Skeletal muscle tissue (tissue), 4 donors: ENCODE data around the gene PALM. TPM values are rescaled to one million over a fixed set of nuclear protein-coding genes. Genes with fewer than 3 reads are reported as not detected.

Source experiments
- H3K27ac ChIP-seq: one replicate; pipeline ENCODE4 v1.7.0; 2013; ENCODE audit warnings: mild to moderate bottlenecking, low read depth, low read length, inconsistent platforms
- H3K27me3 ChIP-seq, 3 donors: one replicate each; pipeline ENCODE4 v1.7.0; 2013; ENCODE audit warnings: low read length in 3 of 3; ENCODE audit not compliant: control insufficient read depth in 3 of 3, insufficient read depth in 3 of 3
- H3K36me3 ChIP-seq, 3 donors: one replicate each; pipeline ENCODE4 v1.7.0; 2013; ENCODE audit warnings: low read length in 3 of 3; ENCODE audit not compliant: control insufficient read depth in 3 of 3, insufficient read depth in 3 of 3
- H3K4me1 ChIP-seq, 3 donors: one replicate each; pipeline ENCODE4 v1.7.0; 2013; ENCODE audit warnings: low read length in 3 of 3, mild to moderate bottlenecking in 3 of 3; ENCODE audit not compliant: control insufficient read depth in 3 of 3, insufficient read depth in 3 of 3
- H3K4me3 ChIP-seq, 3 donors: one replicate each; pipeline ENCODE4 v1.7.0; 2013; ENCODE audit warnings: low read length in 3 of 3
- H3K9ac ChIP-seq, 3 donors: one replicate each; pipeline ENCODE4 v1.7.0; 2013; ENCODE audit warnings: low read length in 3 of 3, mild to moderate bottlenecking in 3 of 3, moderate library complexity in 2 of 3, low read depth in 1 of 3
- H3K9me3 ChIP-seq, 3 donors: one replicate each; pipeline ENCODE4 v1.7.0; 2013; ENCODE audit warnings: low read length in 3 of 3; ENCODE audit not compliant: control insufficient read depth in 3 of 3
- total RNA-seq: library from RNA; depleted of rRNA; stranded (reverse); fragments of >200 nt; gene quantifications from one replicate; pipeline ENCODE4 v1.2.3, GENCODE V29; 2014
- donor health status: Osteomylitis.

PALM gene
- total RNA-seq, 1 donor from 2014 or later: 13.0 TPM

DNA sequence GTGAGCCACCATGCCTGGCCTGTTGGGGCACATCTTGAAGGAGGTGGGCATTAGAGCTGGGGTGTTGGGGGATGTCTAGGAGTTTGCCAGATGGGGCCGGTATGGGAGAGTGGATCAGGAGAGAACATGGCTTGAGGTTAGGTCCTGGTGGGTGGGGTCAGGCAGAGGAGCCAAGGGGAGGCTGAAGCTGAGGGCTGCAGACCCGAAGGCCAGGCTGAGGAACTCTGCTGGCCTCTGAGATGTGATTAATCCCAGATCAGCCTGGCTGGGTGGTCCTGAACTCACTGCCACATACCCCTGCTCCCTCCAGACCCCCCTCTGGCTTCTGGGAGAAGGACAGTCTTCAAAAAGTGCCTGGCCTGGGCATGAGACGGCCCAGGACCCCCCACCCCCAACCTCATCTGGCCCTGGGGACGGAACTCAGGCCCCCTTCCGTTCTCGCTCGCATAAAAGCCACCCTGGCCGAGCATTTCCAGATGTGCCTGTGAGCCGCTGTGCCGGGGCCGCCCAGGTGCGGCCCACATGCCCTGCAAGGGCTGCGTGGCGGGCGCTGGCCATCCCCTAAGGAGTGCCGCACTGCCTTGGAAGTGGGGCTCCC lies 29.8 kb upstream of the PALM start:
- no peaks in the 10 kb centered on the region for H3K36me3 ChIP-seq
- H3K9ac ChIP-seq: peak overlapping the region in 1 of 3 donors; percentile 62
- no peaks in the 10 kb centered on the region for H3K9me3 ChIP-seq
- peaks cover 13 to 20% (median 16%) of the 10 kb centered on the region in 3 donors for H3K27me3 ChIP-seq
- H3K27ac ChIP-seq: peak overlapping the region; percentile 61
- H3K4me1 ChIP-seq: peaks cover 22 to 29% (median 29%) of the 10 kb centered on the region in 3 donors
- peak overlapping the region in 1 of 3 donors; percentile 68 for H3K4me3 ChIP-seq

DNA sequence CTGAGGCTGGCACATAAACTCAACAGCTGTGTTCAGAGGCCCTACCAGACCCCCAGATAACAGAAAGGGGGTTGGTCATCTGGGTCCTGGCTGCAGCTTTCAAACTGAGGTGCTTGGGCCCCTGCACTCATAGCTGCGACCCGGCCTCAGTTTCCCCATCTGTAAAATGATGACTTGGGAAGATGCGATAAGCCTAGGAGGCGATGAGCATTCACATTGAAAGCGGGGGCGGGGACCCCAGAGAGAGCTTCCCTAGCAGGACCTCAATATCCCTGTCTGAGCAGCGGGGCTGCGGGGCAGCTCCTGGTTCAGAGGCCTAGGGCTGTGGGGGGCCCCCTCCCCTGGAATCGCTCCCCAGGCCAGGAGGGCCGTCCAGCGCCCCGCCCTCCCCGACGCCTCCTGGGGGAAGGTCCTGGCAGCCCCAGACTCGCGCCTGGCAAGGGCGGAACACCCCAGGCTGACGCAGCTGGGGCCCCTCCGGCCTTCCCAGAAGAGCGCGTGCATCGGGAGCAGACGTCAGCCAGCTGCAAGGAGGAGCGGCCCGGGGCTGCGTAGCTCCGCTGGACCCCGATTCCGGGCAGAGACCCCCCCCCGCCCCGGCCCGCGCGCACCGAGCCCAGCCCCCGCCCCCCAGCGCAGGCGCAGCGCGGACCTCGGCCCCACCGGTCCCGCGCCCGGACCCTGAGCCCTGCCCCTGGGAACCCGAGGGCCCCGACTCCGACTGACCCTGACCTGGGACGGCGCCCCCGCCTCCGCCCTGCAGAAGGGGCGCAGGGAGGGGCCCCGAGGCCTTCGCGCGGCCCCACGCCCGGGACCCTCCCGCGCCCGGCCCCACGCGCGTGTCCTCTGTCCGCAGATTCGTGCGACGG lies 29.1 kb upstream of the PALM start:
- Histone ChIP-seq H3K27me3 (peaks cover 10 to 17% (median 16%) of the 10 kb centered on the region in 3 donors), H3K27ac (peak overlapping the region; percentile 69), H3K36me3 (no peaks in the 10 kb centered on the region), H3K4me3 (peak overlapping the region in 2 of 3 donors; percentile 68 to 78), H3K9me3 (no peaks in the 10 kb centered on the region), H3K4me1 (peaks cover 17 to 29% (median 29%) of the 10 kb centered on the region in 3 donors), H3K9ac (peak overlapping the region; percentile 70 to 86 (median 70))

DNA sequence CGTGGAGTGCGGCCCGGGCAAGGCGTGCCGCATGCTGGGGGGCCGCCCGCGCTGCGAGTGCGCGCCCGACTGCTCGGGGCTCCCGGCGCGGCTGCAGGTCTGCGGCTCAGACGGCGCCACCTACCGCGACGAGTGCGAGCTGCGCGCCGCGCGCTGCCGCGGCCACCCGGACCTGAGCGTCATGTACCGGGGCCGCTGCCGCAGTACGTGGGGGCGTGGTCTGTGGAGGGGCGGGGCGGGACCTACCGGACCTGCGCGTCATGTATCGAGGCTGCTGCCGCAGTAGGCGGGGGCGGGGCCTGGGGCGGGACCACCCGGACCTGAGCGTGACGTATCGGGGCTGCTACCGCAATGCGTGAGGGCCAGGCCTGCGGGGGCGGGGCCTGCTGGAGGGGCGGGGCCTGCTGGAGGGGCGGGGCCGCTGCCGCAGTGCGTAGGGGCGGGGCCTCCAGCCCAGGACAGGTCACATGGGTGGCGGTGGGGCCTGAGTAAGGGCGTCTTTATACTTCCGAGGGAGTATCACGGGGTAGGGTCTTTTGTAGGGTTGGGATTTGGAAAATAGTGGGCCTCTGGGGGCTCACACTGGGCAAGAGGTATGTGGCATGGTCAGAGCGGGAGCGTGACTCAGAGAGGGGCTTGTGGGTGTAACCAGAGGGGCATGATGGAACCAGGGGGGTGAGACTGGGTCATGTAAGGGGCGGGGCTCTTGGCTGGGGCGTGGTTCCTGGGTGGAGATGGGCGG lies 28.3 kb upstream of the PALM start:
- Histone ChIP-seq H3K4me3 (peak overlapping the region; percentile 68 to 78 (median 70)), H3K27ac (peak overlapping the region; percentile 78), H3K9ac (peak overlapping the region; percentile 70 to 86 (median 70)), H3K9me3 (no peaks in the 10 kb centered on the region), H3K4me1 (peaks cover 13 to 28% (median 24%) of the 10 kb centered on the region in 3 donors), H3K36me3 (no peaks in the 10 kb centered on the region), H3K27me3 (peaks cover 5 to 9% (median 9%) of the 10 kb centered on the region in 3 donors)

DNA sequence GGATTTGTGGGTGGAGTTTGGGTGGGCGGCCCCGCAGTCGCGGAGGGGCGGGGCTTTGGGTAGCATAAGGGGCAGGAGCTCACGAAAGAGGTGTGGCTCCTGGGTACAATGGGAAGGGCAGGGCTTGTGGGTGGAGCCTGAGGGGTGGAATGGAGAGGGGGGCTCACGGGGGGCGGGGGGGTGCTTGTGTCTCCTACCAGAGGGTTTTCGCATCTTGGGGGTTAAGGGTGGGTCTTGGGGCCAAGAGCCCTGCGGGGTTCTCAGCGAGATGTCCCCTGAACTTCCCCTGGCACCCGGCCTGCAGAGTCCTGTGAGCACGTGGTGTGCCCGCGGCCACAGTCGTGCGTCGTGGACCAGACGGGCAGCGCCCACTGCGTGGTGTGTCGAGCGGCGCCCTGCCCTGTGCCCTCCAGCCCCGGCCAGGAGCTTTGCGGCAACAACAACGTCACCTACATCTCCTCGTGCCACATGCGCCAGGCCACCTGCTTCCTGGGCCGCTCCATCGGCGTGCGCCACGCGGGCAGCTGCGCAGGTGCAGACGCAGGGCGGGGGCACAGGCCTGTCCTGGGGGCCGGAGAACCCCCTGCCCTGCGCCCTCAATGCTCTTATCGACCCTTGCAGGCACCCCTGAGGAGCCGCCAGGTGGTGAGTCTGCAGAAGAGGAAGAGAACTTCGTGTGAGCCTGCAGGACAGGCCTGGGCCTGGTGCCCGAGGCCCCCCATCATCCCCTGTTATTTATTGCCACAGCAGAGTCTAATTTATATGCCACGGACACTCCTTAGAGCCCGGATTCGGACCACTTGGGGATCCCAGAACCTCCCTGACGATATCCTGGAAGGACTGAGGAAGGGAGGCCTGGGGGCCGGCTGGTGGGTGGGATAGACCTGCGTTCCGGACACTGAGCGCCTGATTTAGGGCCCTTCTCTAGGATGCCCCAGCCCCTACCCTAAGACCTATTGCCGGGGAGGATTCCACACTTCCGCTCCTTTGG lies 27.4 kb upstream of the PALM start:
- H3K27ac ChIP-seq: peak overlapping the region; percentile 78
- H3K4me3 ChIP-seq: peak overlapping the region in 2 of 3 donors; percentile 63 to 77
- peaks cover 4 to 5% (median 4%) of the 10 kb centered on the region in 3 donors for H3K27me3 ChIP-seq
- no peaks in the 10 kb centered on the region for H3K36me3 ChIP-seq
- peak overlapping the region in 1 of 3 donors; percentile 39 for H3K9ac ChIP-seq
- H3K9me3 ChIP-seq: no peaks in the 10 kb centered on the region
- H3K4me1 ChIP-seq: peaks cover 10 to 24% (median 19%) of the 10 kb centered on the region in 3 donors

DNA sequence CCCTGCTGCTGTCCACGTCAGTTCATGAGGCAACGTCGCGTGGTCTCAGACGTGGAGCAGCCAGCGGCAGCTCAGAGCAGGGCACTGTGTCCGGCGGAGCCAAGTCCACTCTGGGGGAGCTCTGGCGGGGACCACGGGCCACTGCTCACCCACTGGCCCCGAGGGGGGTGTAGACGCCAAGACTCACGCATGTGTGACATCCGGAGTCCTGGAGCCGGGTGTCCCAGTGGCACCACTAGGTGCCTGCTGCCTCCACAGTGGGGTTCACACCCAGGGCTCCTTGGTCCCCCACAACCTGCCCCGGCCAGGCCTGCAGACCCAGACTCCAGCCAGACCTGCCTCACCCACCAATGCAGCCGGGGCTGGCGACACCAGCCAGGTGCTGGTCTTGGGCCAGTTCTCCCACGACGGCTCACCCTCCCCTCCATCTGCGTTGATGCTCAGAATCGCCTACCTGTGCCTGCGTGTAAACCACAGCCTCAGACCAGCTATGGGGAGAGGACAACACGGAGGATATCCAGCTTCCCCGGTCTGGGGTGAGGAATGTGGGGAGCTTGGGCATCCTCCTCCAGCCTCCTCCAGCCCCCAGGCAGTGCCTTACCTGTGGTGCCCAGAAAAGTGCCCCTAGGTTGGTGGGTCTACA lies 25.9 kb upstream of the PALM start:
- Histone ChIP-seq H3K9ac (no peak overlapping the region), H3K36me3 (no peaks in the 10 kb centered on the region), H3K4me3 (no peak overlapping the region), H3K9me3 (no peaks in the 10 kb centered on the region), H3K4me1 (peaks cover 8 to 14% (median 8%) of the 10 kb centered on the region in 3 donors), H3K27me3 (no peaks in the 10 kb centered on the region), H3K27ac (no peak overlapping the region)

DNA sequence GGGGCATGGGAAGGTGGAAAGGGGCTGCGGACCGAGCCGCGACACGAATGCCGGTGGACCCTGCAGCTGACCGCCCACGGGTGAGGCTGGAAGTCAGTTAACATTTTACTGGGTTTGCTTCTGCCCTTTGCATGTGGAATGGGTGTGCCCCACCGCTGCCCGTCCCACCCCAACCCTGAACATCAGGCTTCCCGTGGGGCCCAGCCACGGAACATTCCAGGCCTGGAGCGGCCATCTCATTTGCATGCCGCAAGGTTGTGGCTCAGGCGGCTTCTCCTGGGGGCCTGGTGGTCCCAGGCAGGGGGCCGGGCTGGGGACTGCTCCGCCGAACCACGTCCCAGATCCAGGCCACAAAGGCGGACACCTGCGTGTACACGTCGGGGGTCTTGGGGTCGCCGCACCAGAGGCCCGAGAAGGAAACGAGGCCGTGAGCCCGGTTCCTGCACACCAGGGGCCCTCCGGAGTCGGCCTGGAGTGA lies 23.2 kb upstream of the PALM start:
- Histone ChIP-seq H3K4me3 (no peak overlapping the region), H3K9ac (no peak overlapping the region), H3K27me3 (peaks cover 0 to 7% (median 1%) of the 10 kb centered on the region in 3 donors), H3K27ac (no peak overlapping the region), H3K4me1 (peaks cover 0 to 3% (median 0%) of the 10 kb centered on the region in 3 donors), H3K36me3 (no peaks in the 10 kb centered on the region), H3K9me3 (no peaks in the 10 kb centered on the region)

DNA sequence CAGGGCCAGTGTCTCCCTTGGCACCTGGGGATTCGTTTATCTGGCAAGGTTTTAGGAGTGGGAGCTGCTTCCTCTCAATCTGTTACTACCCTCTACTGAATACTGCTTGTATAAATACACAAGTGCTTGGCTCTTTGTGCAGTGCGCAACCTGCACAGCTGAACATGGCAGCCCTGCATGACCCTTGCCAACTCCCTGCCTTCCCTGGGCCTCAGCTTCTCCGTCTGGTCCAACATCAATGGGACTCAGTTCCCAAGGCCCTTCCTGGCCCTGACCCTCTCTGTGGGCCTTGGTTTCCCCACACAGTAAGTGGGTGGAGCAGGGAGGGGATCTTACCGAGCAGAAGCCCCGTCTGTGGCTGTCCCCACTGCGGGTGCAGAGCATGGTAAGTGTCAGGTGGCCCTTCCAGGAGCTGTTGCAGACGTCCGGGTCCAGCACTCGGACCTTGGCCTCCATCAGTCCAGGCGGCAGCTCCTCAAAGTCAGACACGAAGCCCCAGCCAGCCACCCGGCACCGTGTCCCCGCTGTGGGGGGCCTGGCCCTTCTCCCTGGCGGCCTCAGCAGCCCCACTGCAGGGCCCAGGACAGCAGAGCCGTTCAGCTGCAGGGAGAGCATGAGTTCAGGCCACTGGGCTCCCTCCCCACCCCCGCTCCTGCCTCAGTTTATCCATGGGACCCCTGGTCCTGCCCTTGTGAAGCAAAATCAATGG lies 22.0 kb upstream of the PALM start:
- Histone ChIP-seq H3K27ac (no peak overlapping the region), H3K9ac (no peak overlapping the region), H3K4me1 (no peaks in the 10 kb centered on the region), H3K4me3 (no peak overlapping the region), H3K27me3 (peaks cover 0 to 7% (median 5%) of the 10 kb centered on the region in 3 donors), H3K9me3 (no peaks in the 10 kb centered on the region), H3K36me3 (no peaks in the 10 kb centered on the region)

DNA sequence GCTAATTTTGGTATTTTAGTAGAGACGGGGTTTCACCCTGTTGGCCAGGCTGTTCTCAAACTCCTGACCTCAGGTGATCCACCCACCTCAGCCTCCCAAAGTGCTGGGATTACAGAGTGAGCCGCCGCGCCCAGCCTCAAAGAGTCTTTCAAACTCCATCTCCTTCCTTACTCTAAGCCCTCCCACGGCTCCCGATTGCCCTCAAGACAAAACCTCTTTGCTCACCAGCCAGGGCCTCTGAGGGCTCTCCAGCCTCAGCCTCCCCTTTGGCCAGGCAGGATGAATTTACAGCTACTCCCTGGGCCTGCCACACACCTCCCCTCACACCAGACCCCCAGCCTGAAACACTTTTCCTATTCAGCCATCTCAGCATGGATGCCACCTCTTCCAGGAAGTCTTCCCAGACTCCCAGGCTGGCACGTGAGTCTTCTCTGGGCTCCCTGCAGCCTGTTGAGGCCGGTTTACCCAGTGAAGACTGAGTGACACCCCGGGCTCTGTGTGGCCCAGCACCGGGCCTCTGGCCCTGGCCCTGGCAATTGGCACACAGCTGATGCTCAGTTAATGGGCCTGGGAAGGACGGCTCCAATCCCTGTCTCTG lies 21.1 kb upstream of the PALM start:
- H3K9ac ChIP-seq: no peak overlapping the region
- no peak overlapping the region for H3K4me3 ChIP-seq
- H3K36me3 ChIP-seq: no peaks in the 10 kb centered on the region
- no peaks in the 10 kb centered on the region for H3K9me3 ChIP-seq
- no peak overlapping the region for H3K27ac ChIP-seq
- H3K27me3 ChIP-seq: peaks cover 0 to 7% (median 5%) of the 10 kb centered on the region in 3 donors
- H3K4me1 ChIP-seq: no peaks in the 10 kb centered on the region
